ENCODE measurements around the gene FRAS1. TPM values are rescaled to one million over a fixed set of nuclear protein-coding genes. Genes with fewer than 3 reads are reported as not detected.

Gene FRAS1
- total and polyA plus RNA-seq, 2 donors (not counting 1 experiment from before 2014, with no cell fraction given), result 0.30 to 0.66 TPM

DNA sequence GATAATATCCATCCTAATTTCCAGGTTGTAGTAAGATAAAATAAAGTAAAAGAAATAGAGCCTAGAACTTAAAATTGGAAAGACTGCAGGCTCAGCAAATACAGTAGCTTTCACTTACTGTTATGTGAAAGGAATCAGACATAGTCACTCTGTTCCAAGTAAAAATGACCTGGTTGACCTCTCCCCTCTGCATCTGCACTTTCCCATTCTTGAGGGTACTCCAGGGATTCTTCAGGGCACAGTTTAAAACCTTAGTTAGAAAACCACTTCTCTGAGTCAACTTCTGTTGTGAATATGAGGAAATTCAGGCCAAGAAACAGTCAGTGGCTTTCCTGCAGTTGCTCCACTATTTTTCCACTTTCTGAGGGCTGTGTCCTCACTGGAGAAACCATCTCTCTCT is 42.9 kb downstream of the FRAS1 start:
- TF ChIP-seq, protein P1, sequence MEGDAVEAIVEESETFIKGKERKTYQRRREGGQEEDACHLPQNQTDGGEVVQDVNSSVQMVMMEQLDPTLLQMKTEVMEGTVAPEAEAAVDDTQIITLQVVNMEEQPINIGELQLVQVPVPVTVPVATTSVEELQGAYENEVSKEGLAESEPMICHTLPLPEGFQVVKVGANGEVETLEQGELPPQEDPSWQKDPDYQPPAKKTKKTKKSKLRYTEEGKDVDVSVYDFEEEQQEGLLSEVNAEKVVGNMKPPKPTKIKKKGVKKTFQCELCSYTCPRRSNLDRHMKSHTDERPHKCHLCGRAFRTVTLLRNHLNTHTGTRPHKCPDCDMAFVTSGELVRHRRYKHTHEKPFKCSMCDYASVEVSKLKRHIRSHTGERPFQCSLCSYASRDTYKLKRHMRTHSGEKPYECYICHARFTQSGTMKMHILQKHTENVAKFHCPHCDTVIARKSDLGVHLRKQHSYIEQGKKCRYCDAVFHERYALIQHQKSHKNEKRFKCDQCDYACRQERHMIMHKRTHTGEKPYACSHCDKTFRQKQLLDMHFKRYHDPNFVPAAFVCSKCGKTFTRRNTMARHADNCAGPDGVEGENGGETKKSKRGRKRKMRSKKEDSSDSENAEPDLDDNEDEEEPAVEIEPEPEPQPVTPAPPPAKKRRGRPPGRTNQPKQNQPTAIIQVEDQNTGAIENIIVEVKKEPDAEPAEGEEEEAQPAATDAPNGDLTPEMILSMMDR (conservative IDR thresholded peaks at IDR 0.05 in 1 of 2, IDR thresholded peaks at IDR 0.05 in 1 of 2; ENCODE audit: low read depth in 1 of 2, low read length in 2 of 2), result no peak
- TF ChIP-seq EZH2 (IDR thresholded peaks at IDR 0.05; ENCODE audit: low read length, missing control alignments), result no peak
- peak in 1 of 2 donors; percentile 12 for DNase-seq (ENCODE audit: low read depth in 2 of 2)

DNA sequence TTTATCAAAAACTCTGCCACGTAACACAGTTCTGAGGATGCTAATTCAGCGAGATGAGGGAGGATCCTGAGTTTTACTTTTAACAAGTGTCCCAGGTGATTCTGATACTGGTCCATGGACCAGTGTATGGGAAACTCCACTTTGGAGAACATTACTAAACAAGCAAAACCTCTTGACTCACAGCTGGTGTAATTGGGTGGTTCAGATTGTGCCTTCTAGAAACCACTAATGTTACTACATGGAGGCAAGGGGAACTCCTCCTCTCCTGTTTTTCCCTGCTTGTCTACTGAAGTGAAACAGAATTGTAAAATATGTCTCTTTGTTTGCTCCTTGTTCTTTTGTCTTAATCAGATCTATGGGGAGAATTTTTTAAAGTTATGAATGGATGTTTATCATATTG is 62.6 kb downstream of the FRAS1 start:
- no peaks in the 10 kb centered on the region for H3K79me2 ChIP-seq (ENCODE audit: control insufficient read depth, insufficient read depth, low read length)
- H3K4me3 ChIP-seq (replicated peaks in 1 of 4; ENCODE audit: control extremely low read depth in 1 of 4, insufficient read depth in 1 of 4, low read depth in 3 of 4, low read length in 4 of 4), result no peak overlapping the region
- TF ChIP-seq, protein P1 (conservative IDR thresholded peaks at IDR 0.05 in 1 of 2, IDR thresholded peaks at IDR 0.05 in 1 of 2; ENCODE audit: low read depth in 1 of 2, low read length in 2 of 2), result no peak
- no peak for TF ChIP-seq EZH2 (IDR thresholded peaks at IDR 0.05; ENCODE audit: low read length, missing control alignments)
- H4K20me1 ChIP-seq (ENCODE audit: control insufficient read depth, extremely low read depth, insufficient read depth, low read length), result no peaks in the 10 kb centered on the region
- H3K27me3 ChIP-seq (ENCODE audit: control insufficient read depth, insufficient read depth, low read length), result no peaks in the 10 kb centered on the region
- DNase-seq (ENCODE audit: low read depth in 2 of 2), result no peak
- H3K9me3 ChIP-seq (ENCODE audit: control insufficient read depth, insufficient read depth, low read depth, low read length), result no peaks in the 10 kb centered on the region
- no peak overlapping the region for H2AFZ ChIP-seq (ENCODE audit: low read length)
- no peak overlapping the region for H3K27ac ChIP-seq (ENCODE audit: insufficient read depth, low read length)
- H3K4me1 ChIP-seq (ENCODE audit: control insufficient read depth, extremely low read depth, insufficient read depth, low read length), result no peaks in the 10 kb centered on the region
- no peak overlapping the region for H3K4me2 ChIP-seq (ENCODE audit: extremely low read depth, insufficient read depth, low read length)
- H3K9ac ChIP-seq (ENCODE audit: insufficient read depth, low read length), result no peak overlapping the region
- H3K36me3 ChIP-seq (ENCODE audit: control insufficient read depth, insufficient read depth, low read length), result no peaks in the 10 kb centered on the region

More for the DNA sequence above, 42.9 kb downstream of the FRAS1 start:
- Histone ChIP-seq H3K4me2 (ENCODE audit: extremely low read depth, insufficient read depth, low read length) (no peak overlapping the region), H3K4me3 (replicated peaks in 1 of 4; ENCODE audit: control extremely low read depth in 1 of 4, insufficient read depth in 1 of 4, low read depth in 3 of 4, low read length in 4 of 4) (no peak overlapping the region), H4K20me1 (ENCODE audit: control insufficient read depth, extremely low read depth, insufficient read depth, low read length) (no peaks in the 10 kb centered on the region), H3K27me3 (ENCODE audit: control insufficient read depth, insufficient read depth, low read length) (no peaks in the 10 kb centered on the region), H3K9me3 (ENCODE audit: control insufficient read depth, insufficient read depth, low read depth, low read length) (no peaks in the 10 kb centered on the region), H3K4me1 (ENCODE audit: control insufficient read depth, extremely low read depth, insufficient read depth, low read length) (no peaks in the 10 kb centered on the region), H3K9ac (ENCODE audit: insufficient read depth, low read length) (no peak overlapping the region), H3K79me2 (ENCODE audit: control insufficient read depth, insufficient read depth, low read length) (no peaks in the 10 kb centered on the region), H3K27ac (ENCODE audit: insufficient read depth, low read length) (no peak overlapping the region), H3K36me3 (ENCODE audit: control insufficient read depth, insufficient read depth, low read length) (no peaks in the 10 kb centered on the region), H2AFZ (ENCODE audit: low read length) (no peak overlapping the region)

DNA sequence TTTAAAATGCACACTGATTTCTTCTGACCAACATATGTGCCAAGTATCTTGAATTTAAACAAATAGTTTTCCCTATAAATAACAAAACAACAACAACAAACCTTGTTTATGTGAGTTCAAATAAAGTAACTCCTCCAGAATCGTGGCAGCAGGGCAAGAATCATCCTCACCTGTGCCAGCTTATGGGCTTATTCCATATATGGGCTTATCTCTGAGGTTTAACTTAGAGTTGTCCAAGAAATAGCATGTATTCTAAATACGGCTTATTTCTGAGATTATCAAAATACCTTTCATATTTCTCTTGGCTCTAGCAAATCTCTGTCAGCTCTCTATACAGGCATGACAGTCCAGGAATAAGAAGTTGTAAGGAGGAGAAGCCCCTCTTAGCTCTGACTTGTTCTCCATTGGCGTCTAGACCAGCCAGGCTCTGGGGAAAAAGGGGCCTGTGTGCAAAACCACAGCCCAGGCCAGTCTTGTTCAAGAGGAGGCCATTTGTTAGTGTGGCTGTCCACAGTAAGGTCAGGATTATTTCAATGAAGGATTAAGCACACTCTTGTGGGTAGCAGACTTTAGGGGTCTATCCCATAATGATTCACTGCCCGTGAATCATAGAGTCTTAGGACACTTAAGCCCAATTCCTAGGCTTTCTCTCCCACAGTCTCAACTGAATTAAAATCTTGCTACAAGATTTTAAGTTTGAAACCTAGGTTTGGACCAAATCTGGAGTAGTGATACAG is 63.2 kb downstream of the FRAS1 start:
- Histone ChIP-seq H3K9me3 (ENCODE audit: control insufficient read depth, insufficient read depth, low read depth, low read length) (no peaks in the 10 kb centered on the region), H3K4me1 (ENCODE audit: control insufficient read depth, extremely low read depth, insufficient read depth, low read length) (no peaks in the 10 kb centered on the region), H2AFZ (ENCODE audit: low read length) (no peak overlapping the region), H3K4me2 (ENCODE audit: extremely low read depth, insufficient read depth, low read length) (no peak overlapping the region), H3K36me3 (ENCODE audit: control insufficient read depth, insufficient read depth, low read length) (no peaks in the 10 kb centered on the region), H4K20me1 (ENCODE audit: control insufficient read depth, extremely low read depth, insufficient read depth, low read length) (no peaks in the 10 kb centered on the region), H3K4me3 (replicated peaks in 1 of 4; ENCODE audit: control extremely low read depth in 1 of 4, insufficient read depth in 1 of 4, low read depth in 3 of 4, low read length in 4 of 4) (no peak overlapping the region), H3K27me3 (ENCODE audit: control insufficient read depth, insufficient read depth, low read length) (no peaks in the 10 kb centered on the region), H3K27ac (ENCODE audit: insufficient read depth, low read length) (no peak overlapping the region), H3K79me2 (ENCODE audit: control insufficient read depth, insufficient read depth, low read length) (no peaks in the 10 kb centered on the region), H3K9ac (ENCODE audit: insufficient read depth, low read length) (no peak overlapping the region)
- DNase-seq (ENCODE audit: low read depth in 2 of 2), result no peak
- no peak for TF ChIP-seq EZH2 (IDR thresholded peaks at IDR 0.05; ENCODE audit: low read length, missing control alignments)
- TF ChIP-seq, protein P1 (conservative IDR thresholded peaks at IDR 0.05 in 1 of 2, IDR thresholded peaks at IDR 0.05 in 1 of 2; ENCODE audit: low read depth in 1 of 2, low read length in 2 of 2), result no peak

Measured in fibroblast of lung (primary cell).